NCI-H128 (cell line): ENCODE measurements around the gene PLIN4.
"Not testable (repeated sequence)": the region's sequence is repeated elsewhere in the genome, so short reads cannot be mapped to it uniquely, and the experiment has no call there.

Experiments used
- DNase-seq: peaks from one replicate; lab custom pipeline; 2025; ENCODE audit not compliant: unreplicated experiment; lab: John Stamatoyannopoulos, UW

The PLIN4 gene

GRCh38 chr19:4518345-4519171, at the start of gene PLIN4:
Gene PLIN4, minus strand, starts transcription at chr19:4518486. Its CDS starts 214 bp downstream, at chr19:4518272.
- no peak for DNase-seq

- DNase-seq, result no peak
Observed at GRCh38 chr19:4567584-4568071, 49.3 kb upstream of the PLIN4 start.

- DNase-seq, result peak; percentile 27
Observed at GRCh38 chr19:4566402-4567051, 48.2 kb upstream of the PLIN4 start.

- DNase-seq, result not testable (repeated sequence)
Observed at GRCh38 chr19:4563562-4563961, 45.3 kb upstream of the PLIN4 start.

GRCh38 chr19:4562085-4562484, 43.8 kb upstream of the PLIN4 start:
- DNase-seq, result not testable (repeated sequence)

- DNase-seq, result no peak
Observed at GRCh38 chr19:4559569-4559968, 41.3 kb upstream of the PLIN4 start, which contains the start of gene SEMA6B. Gene SEMA6B, minus strand, starts transcription at chr19:4559684. Its CDS starts 1,227 bp downstream, at chr19:4558457.

- no peak for DNase-seq
Observed at GRCh38 chr19:4557971-4558941, 40.0 kb upstream of the PLIN4 start.

- DNase-seq, result no peak
Observed at GRCh38 chr19:4557144-4557970, 39.1 kb upstream of the PLIN4 start.

- DNase-seq, result no peak
Observed at GRCh38 chr19:4556597-4557127, 38.4 kb upstream of the PLIN4 start.

- no peak for DNase-seq
Observed at GRCh38 chr19:4555657-4556561, 37.6 kb upstream of the PLIN4 start.

GRCh38 chr19:4554717-4555116, 36.4 kb upstream of the PLIN4 start:
- DNase-seq, result no peak

GRCh38 chr19:4553775-4554174, 35.5 kb upstream of the PLIN4 start:
- no peak for DNase-seq

- no peak for DNase-seq
Observed at GRCh38 chr19:4553092-4553695, 34.9 kb upstream of the PLIN4 start.

- DNase-seq, result no peak
Observed at GRCh38 chr19:4552525-4552819, 34.2 kb upstream of the PLIN4 start.

- no peak for DNase-seq
Observed at GRCh38 chr19:4550479-4551050, 32.3 kb upstream of the PLIN4 start.

GRCh38 chr19:4550018-4550417, 31.7 kb upstream of the PLIN4 start:
- DNase-seq, result no peak

GRCh38 chr19:4548238-4548584, 29.9 kb upstream of the PLIN4 start:
- DNase-seq, result no peak
